ENCODE measurements around the gene SLC25A26.
"Not testable (repeated sequence)": the region's sequence is repeated elsewhere in the genome, so short reads cannot be mapped to it uniquely, and the experiment has no call there.

SLC25A26 gene

GRCh38 chr3:66413151-66413751, 192.4 kb downstream of the SLC25A26 start:
- H3K27ac ChIP-seq (ENCODE audit: low read length): no peak overlapping the region
- H3K4me3 ChIP-seq (ENCODE audit: low read depth in 1 of 2, low read length in 2 of 2): no peak overlapping the region
- peaks cover 32 to 39% of the 10 kb centered on the region in 2 donors for H3K36me3 ChIP-seq (ENCODE audit: control insufficient read depth in 1 of 2, insufficient read depth in 2 of 2, low read length in 2 of 2)
- no peaks in the 10 kb centered on the region for H3K27me3 ChIP-seq (ENCODE audit: low read depth, low read length)
- peaks cover 6 to 64% of the 10 kb centered on the region in 2 donors for H3K4me1 ChIP-seq (ENCODE audit: control insufficient read depth in 1 of 2, insufficient read depth in 2 of 2, low read length in 2 of 2)
- H3K9me3 ChIP-seq (ENCODE audit: control insufficient read depth in 1 of 2, low read length in 2 of 2): no peaks in the 10 kb centered on the region

GRCh38 chr3:66414846-66415245, 194.0 kb downstream of the SLC25A26 start:
- peaks cover 0 to 65% of the 10 kb centered on the region in 2 donors for H3K4me1 ChIP-seq (ENCODE audit: control insufficient read depth in 1 of 2, insufficient read depth in 2 of 2, low read length in 2 of 2)
- H3K36me3 ChIP-seq (ENCODE audit: control insufficient read depth in 1 of 2, insufficient read depth in 2 of 2, low read length in 2 of 2): peaks cover 25 to 35% of the 10 kb centered on the region in 2 donors
- no peaks in the 10 kb centered on the region for H3K9me3 ChIP-seq (ENCODE audit: control insufficient read depth in 1 of 2, low read length in 2 of 2)
- no peaks in the 10 kb centered on the region for H3K27me3 ChIP-seq (ENCODE audit: low read depth, low read length)
- H3K27ac ChIP-seq (ENCODE audit: low read length): no peak overlapping the region
- H3K4me3 ChIP-seq (ENCODE audit: low read depth in 1 of 2, low read length in 2 of 2): no peak overlapping the region

- no peaks in the 10 kb centered on the region for H3K27me3 ChIP-seq (ENCODE audit: low read depth, low read length)
- H3K36me3 ChIP-seq (ENCODE audit: control insufficient read depth in 1 of 2, insufficient read depth in 2 of 2, low read length in 2 of 2): peaks cover 23 to 25% of the 10 kb centered on the region in 2 donors
- H3K4me3 ChIP-seq (ENCODE audit: low read depth in 1 of 2, low read length in 2 of 2): no peak overlapping the region
- H3K4me1 ChIP-seq (ENCODE audit: control insufficient read depth in 1 of 2, insufficient read depth in 2 of 2, low read length in 2 of 2): peaks cover 0 to 65% of the 10 kb centered on the region in 2 donors
- no peak overlapping the region for H3K27ac ChIP-seq (ENCODE audit: low read length)
- no peaks in the 10 kb centered on the region for H3K9me3 ChIP-seq (ENCODE audit: control insufficient read depth in 1 of 2, low read length in 2 of 2)
Observed at GRCh38 chr3:66415867-66416428, 195.1 kb downstream of the SLC25A26 start.

GRCh38 chr3:66416556-66417304, 195.9 kb downstream of the SLC25A26 start:
- peaks cover 23 to 25% of the 10 kb centered on the region in 2 donors for H3K36me3 ChIP-seq (ENCODE audit: control insufficient read depth in 1 of 2, insufficient read depth in 2 of 2, low read length in 2 of 2)
- no peaks in the 10 kb centered on the region for H3K27me3 ChIP-seq (ENCODE audit: low read depth, low read length)
- peak overlapping the region; percentile 14 for H3K27ac ChIP-seq (ENCODE audit: low read length)
- H3K9me3 ChIP-seq (ENCODE audit: control insufficient read depth in 1 of 2, low read length in 2 of 2): no peaks in the 10 kb centered on the region
- H3K4me1 ChIP-seq (ENCODE audit: control insufficient read depth in 1 of 2, insufficient read depth in 2 of 2, low read length in 2 of 2): peaks cover 0 to 60% of the 10 kb centered on the region in 2 donors
- peak overlapping the region in 1 of 2 donors; percentile 22 for H3K4me3 ChIP-seq (ENCODE audit: low read depth in 1 of 2, low read length in 2 of 2)

- peaks cover 0 to 49% of the 10 kb centered on the region in 2 donors for H3K4me1 ChIP-seq (ENCODE audit: control insufficient read depth in 1 of 2, insufficient read depth in 2 of 2, low read length in 2 of 2)
- no peaks in the 10 kb centered on the region for H3K9me3 ChIP-seq (ENCODE audit: control insufficient read depth in 1 of 2, low read length in 2 of 2)
- no peak overlapping the region for H3K4me3 ChIP-seq (ENCODE audit: low read depth in 1 of 2, low read length in 2 of 2)
- no peaks in the 10 kb centered on the region for H3K27me3 ChIP-seq (ENCODE audit: low read depth, low read length)
- peaks cover 8 to 9% of the 10 kb centered on the region in 2 donors for H3K36me3 ChIP-seq (ENCODE audit: control insufficient read depth in 1 of 2, insufficient read depth in 2 of 2, low read length in 2 of 2)
- peak overlapping the region; percentile 51 for H3K27ac ChIP-seq (ENCODE audit: low read length)
Observed at GRCh38 chr3:66418475-66418931, 197.7 kb downstream of the SLC25A26 start.

- Histone ChIP-seq H3K9me3 (ENCODE audit: control insufficient read depth in 1 of 2, low read length in 2 of 2) (no peaks in the 10 kb centered on the region), H3K36me3 (ENCODE audit: control insufficient read depth in 1 of 2, insufficient read depth in 2 of 2, low read length in 2 of 2) (peaks cover 5 to 7% of the 10 kb centered on the region in 2 donors), H3K4me3 (ENCODE audit: low read depth in 1 of 2, low read length in 2 of 2) (peak overlapping the region in 1 of 2 donors; percentile 12), H3K27ac (ENCODE audit: low read length) (peak overlapping the region; percentile 51), H3K27me3 (ENCODE audit: low read depth, low read length) (no peaks in the 10 kb centered on the region), H3K4me1 (ENCODE audit: control insufficient read depth in 1 of 2, insufficient read depth in 2 of 2, low read length in 2 of 2) (peaks cover 3 to 49% of the 10 kb centered on the region in 2 donors)
Observed at GRCh38 chr3:66419036-66419435, 198.2 kb downstream of the SLC25A26 start.

- H3K27me3 ChIP-seq (ENCODE audit: low read depth, low read length); H3K27ac ChIP-seq (ENCODE audit: low read length); H3K9me3 ChIP-seq (ENCODE audit: control insufficient read depth in 1 of 2, low read length in 2 of 2); H3K4me3 ChIP-seq (ENCODE audit: low read depth in 1 of 2, low read length in 2 of 2); H3K36me3 ChIP-seq (ENCODE audit: control insufficient read depth in 1 of 2, insufficient read depth in 2 of 2, low read length in 2 of 2): not testable (repeated sequence)
- H3K4me1 ChIP-seq (ENCODE audit: control insufficient read depth in 1 of 2, insufficient read depth in 2 of 2, low read length in 2 of 2): peaks cover 14 to 50% of the 10 kb centered on the region in 2 donors
Observed at GRCh38 chr3:66421144-66421543, 200.3 kb downstream of the SLC25A26 start.

- H3K36me3 ChIP-seq (ENCODE audit: control insufficient read depth in 1 of 2, insufficient read depth in 2 of 2, low read length in 2 of 2); H3K27ac ChIP-seq (ENCODE audit: low read length); H3K4me3 ChIP-seq (ENCODE audit: low read depth in 1 of 2, low read length in 2 of 2); H3K9me3 ChIP-seq (ENCODE audit: control insufficient read depth in 1 of 2, low read length in 2 of 2); H3K27me3 ChIP-seq (ENCODE audit: low read depth, low read length): not testable (repeated sequence)
- H3K4me1 ChIP-seq (ENCODE audit: control insufficient read depth in 1 of 2, insufficient read depth in 2 of 2, low read length in 2 of 2): peaks cover 14 to 46% of the 10 kb centered on the region in 2 donors
Observed at GRCh38 chr3:66421893-66422292, 201.1 kb downstream of the SLC25A26 start.

- H3K4me1 ChIP-seq (ENCODE audit: control insufficient read depth in 1 of 2, insufficient read depth in 2 of 2, low read length in 2 of 2): peaks cover 22 to 47% of the 10 kb centered on the region in 2 donors
- H3K27me3 ChIP-seq (ENCODE audit: low read depth, low read length): no peaks in the 10 kb centered on the region
- peak overlapping the region in 1 of 2 donors; percentile 6 for H3K4me3 ChIP-seq (ENCODE audit: low read depth in 1 of 2, low read length in 2 of 2)
- no peaks in the 10 kb centered on the region for H3K36me3 ChIP-seq (ENCODE audit: control insufficient read depth in 1 of 2, insufficient read depth in 2 of 2, low read length in 2 of 2)
- no peaks in the 10 kb centered on the region for H3K9me3 ChIP-seq (ENCODE audit: control insufficient read depth in 1 of 2, low read length in 2 of 2)
- H3K27ac ChIP-seq (ENCODE audit: low read length): peak overlapping the region; percentile 65
Observed at GRCh38 chr3:66423791-66424190, 203.0 kb downstream of the SLC25A26 start.

GRCh38 chr3:66425032-66425431, 204.2 kb downstream of the SLC25A26 start:
- Histone ChIP-seq H3K36me3 (ENCODE audit: control insufficient read depth in 1 of 2, insufficient read depth in 2 of 2, low read length in 2 of 2) (no peaks in the 10 kb centered on the region), H3K27ac (ENCODE audit: low read length) (peak overlapping the region; percentile 65), H3K4me3 (ENCODE audit: low read depth in 1 of 2, low read length in 2 of 2) (no peak overlapping the region), H3K9me3 (ENCODE audit: control insufficient read depth in 1 of 2, low read length in 2 of 2) (no peaks in the 10 kb centered on the region), H3K27me3 (ENCODE audit: low read depth, low read length) (no peaks in the 10 kb centered on the region), H3K4me1 (ENCODE audit: control insufficient read depth in 1 of 2, insufficient read depth in 2 of 2, low read length in 2 of 2) (peaks cover 25 to 48% of the 10 kb centered on the region in 2 donors)

- Histone ChIP-seq H3K4me1 (ENCODE audit: control insufficient read depth in 1 of 2, insufficient read depth in 2 of 2, low read length in 2 of 2) (peaks cover 25 to 48% of the 10 kb centered on the region in 2 donors), H3K36me3 (ENCODE audit: control insufficient read depth in 1 of 2, insufficient read depth in 2 of 2, low read length in 2 of 2) (no peaks in the 10 kb centered on the region)
Observed at GRCh38 chr3:66425576-66426114, 204.8 kb downstream of the SLC25A26 start.

More at GRCh38 chr3:66425576-66426114, 204.8 kb downstream of the SLC25A26 start:
- Histone ChIP-seq H3K4me3 (ENCODE audit: low read depth in 1 of 2, low read length in 2 of 2) (no peak overlapping the region), H3K27me3 (ENCODE audit: low read depth, low read length) (no peaks in the 10 kb centered on the region), H3K27ac (ENCODE audit: low read length) (peak overlapping the region; percentile 65), H3K9me3 (ENCODE audit: control insufficient read depth in 1 of 2, low read length in 2 of 2) (no peaks in the 10 kb centered on the region)
